ENCODE results near the gene PITPNB.

PITPNB gene

DNA sequence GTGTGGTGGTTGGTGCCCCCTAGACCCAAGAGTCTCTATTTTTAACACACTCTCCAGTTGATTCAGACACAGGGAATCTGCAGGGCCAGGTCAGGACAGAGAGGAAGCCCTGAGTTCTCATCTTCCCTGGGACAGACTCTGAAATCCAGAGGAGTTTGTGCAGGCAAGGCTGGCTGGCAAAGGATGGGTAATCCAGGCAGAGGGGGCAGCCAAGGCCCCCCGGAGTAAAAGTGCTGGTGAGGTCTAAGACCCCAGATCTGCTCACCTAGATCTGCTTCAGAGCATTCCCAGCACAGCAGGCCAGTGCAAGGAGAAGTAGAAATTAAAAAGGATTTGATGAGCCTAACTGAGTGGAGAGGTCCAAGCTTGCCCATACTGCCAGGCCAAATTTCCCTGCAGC lies 76.9 kb downstream of the PITPNB start:
- H3K27ac ChIP-seq, result no peak overlapping the region
- TF ChIP-seq, protein P1, sequence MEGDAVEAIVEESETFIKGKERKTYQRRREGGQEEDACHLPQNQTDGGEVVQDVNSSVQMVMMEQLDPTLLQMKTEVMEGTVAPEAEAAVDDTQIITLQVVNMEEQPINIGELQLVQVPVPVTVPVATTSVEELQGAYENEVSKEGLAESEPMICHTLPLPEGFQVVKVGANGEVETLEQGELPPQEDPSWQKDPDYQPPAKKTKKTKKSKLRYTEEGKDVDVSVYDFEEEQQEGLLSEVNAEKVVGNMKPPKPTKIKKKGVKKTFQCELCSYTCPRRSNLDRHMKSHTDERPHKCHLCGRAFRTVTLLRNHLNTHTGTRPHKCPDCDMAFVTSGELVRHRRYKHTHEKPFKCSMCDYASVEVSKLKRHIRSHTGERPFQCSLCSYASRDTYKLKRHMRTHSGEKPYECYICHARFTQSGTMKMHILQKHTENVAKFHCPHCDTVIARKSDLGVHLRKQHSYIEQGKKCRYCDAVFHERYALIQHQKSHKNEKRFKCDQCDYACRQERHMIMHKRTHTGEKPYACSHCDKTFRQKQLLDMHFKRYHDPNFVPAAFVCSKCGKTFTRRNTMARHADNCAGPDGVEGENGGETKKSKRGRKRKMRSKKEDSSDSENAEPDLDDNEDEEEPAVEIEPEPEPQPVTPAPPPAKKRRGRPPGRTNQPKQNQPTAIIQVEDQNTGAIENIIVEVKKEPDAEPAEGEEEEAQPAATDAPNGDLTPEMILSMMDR (conservative IDR thresholded peaks at IDR 0.05), result no peak
- no peak for TF ChIP-seq ZFX (IDR thresholded peaks at IDR 0.05)

GRCh38 chr22:27840436-27840835 lies 78.6 kb downstream of the PITPNB start:
- TF ChIP-seq ZFX (IDR thresholded peaks at IDR 0.05), result no peak
- TF ChIP-seq, protein P1 (conservative IDR thresholded peaks at IDR 0.05), result no peak
- no peak overlapping the region for H3K27ac ChIP-seq

DNA sequence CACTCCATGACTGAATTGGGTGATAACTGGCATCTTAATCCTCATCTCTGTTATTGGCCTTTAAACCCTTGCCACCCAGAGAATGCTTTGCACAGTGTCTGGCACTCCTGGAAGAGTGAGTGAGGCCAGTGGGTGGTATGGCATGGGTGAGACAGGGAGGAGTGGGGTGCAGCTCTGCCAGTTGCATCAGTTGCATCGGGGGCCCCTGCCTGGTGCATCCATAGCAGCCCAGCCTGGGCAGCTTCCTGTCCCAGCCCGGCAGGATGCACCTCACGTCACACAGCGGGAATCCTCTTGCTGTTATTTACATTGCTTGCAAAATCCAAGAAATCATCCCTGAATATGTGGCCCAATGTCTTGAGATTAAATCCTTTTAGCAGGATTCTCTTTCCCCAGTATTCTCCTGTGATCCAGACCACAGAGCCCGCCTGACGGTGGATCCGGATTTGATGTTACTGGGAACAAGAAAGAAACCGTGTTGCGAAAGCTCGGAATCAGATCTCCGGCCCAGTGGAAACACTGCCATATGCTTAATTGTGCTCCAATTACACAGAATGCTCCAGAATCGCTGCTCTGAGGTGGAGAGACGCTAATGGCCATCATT lies 79.9 kb downstream of the PITPNB start:
- TF ChIP-seq, protein P1 (conservative IDR thresholded peaks at IDR 0.05), result no peak
- TF ChIP-seq ZFX (IDR thresholded peaks at IDR 0.05), result no peak
- no peak overlapping the region for H3K27ac ChIP-seq

DNA sequence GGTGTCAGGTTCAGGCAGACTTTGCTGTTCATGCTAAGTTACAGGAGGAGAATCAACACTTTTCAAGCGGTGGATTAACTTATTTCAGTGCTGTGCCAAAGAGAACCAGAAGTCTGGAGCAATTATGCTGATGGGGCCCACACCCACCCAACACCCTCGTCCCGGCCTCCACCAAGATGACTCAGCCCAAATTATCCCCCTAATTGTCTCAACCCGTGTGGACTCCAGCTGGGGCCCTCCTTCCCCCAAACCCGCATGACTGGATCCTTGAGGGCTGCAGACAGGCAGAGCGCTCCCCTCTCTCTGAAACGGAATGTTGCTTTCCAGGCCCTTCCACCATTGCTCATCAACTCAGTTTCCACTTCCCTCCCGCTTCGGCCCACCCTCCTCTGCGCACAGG lies 82.9 kb downstream of the PITPNB start:
- no peak for TF ChIP-seq ZFX (IDR thresholded peaks at IDR 0.05)
- TF ChIP-seq, protein P1 (conservative IDR thresholded peaks at IDR 0.05), result no peak
- no peak overlapping the region for H3K27ac ChIP-seq

GRCh38 chr22:27835446-27835845 lies 83.6 kb downstream of the PITPNB start:
- H3K27ac ChIP-seq, result no peak overlapping the region
- TF ChIP-seq ZFX (IDR thresholded peaks at IDR 0.05), result no peak
- TF ChIP-seq, protein P1 (conservative IDR thresholded peaks at IDR 0.05), result no peak

DNA sequence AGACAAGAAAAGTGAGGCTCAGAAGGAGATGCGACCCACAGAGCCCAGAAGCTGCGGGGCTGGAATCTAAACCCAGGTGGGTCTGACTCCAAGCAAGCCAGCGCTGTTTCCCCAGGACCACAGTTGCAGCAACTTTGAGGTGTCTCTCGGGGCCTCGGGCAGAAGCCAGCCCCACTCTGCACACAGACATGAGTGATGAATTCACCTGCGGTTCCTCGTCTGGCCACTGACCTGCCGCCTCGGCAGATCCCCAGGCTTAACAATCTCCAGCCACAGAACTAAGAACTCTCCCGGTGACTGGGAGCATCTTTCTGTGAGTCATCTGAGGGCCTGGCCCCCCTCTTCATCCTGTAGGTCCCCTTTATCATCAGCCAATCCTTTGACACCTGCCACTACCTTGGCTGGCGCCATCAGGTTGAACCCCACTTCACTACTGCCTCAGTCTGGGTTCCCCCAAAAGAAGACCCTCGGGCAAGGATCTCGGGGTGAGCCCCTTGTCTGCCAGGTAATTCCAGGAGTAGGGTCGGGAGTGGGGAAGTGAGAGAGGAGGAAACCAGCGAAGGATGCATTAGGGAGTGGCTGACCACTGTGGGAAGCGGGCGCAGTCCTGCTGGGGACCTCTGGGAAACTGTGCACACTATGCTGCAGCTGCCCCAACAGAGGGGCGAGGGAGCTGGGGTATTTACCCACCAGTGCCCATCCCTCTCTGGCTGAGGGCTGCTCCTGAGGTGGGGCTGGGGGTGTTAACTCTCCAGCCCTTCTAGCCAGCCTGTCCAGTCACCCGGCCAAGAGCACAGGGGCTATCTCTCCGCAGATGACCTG lies 84.5 kb downstream of the PITPNB start:
- TF ChIP-seq, protein P1 (conservative IDR thresholded peaks at IDR 0.05), result no peak
- TF ChIP-seq ZFX (IDR thresholded peaks at IDR 0.05), result no peak
- H3K27ac ChIP-seq, result no peak overlapping the region

DNA sequence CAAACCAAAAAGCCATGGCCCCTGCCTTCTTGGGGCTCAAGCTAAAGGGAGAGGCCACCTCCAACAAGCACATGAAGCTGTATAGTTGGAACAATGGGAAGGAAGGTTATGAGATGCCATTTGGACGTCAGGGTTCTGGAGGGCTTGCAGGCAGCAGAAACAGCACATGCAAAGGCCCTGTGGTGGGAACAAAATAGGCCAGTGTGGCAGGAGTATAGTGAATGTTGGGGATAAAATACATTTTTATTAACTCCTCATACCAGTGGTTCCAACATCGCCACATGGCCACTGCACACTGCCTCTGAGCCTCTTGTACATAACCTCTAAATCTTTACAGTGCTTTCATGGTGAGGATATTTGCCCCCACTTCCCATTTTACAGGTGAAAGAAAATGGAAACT lies 85.3 kb downstream of the PITPNB start:
- no peak for TF ChIP-seq ZFX (IDR thresholded peaks at IDR 0.05)
- TF ChIP-seq, protein P1 (conservative IDR thresholded peaks at IDR 0.05), result no peak
- no peak overlapping the region for H3K27ac ChIP-seq
